ENCODE data around the gene FHIT.

The FHIT gene

GRCh38 chr3:60333710-60334109 is 917.5 kb downstream of the FHIT start:
- DNase-seq (ENCODE audit: low read depth, low spot score), result no peak

DNA sequence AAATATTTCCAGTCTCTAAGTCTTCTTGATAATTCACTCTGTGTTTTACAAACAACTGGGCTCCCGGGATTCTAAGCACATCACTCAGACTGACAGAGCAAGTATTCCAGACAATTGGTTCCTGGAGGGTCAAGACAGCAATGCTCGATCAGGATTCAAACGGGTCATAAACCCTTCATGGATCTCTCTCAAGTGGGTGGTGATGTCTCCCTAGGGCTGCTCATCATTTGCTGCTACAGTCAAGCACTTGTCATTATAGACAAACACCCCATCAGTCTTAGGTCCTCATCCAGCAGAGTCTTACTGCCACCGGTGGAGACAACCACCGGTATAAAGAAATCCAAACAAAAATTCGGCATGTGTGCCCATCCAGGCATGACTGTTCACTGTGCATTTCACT is 921.1 kb downstream of the FHIT start:
- no peak for DNase-seq (ENCODE audit: low read depth, low spot score)

DNA sequence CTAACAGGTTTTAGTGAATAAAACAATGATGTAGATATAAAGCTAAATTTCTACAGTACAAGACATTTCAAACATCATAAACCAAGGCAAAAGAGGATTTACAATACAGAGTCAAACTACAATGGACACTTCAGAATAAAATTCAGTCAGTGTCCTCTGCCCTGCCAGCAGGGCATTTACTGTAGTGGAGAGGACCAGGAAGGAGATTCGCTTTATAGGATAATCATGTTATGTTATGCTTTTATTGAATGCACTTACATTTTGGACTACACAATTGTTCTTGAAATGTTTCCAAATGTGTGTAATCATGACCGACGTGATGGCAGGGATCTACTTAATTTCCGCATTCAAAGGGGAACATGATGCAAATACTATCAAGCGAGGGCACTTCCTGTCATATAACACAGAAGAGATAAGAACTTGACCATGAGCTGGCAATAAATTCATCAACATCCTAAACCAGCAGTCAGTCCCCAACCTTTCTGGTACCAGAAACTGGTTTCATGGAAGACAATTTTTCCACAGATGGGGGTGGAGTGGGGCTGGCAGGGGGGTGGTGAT is 925.6 kb downstream of the FHIT start:
- DNase-seq (ENCODE audit: low read depth, low spot score), result no peak

DNA sequence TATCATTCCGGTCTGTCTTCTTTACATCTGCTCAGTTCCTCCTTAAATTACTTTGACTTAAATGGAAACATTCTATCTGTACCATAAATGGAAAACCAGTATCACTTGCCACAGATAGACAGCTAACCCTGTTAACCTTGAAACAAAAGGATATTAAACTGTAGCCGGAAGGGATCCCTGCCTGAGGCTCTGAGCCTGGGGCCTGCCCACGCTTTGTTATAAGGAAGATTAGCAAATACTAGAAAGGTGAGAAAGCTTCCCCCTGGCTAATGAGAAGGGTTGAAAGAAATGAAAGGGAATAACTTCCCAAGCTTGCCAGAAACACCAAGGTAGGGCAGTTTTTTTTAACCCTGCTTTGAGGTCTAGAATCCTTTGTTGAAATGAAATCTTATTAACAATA is 927.6 kb downstream of the FHIT start:
- DNase-seq (ENCODE audit: low read depth, low spot score), result no peak

GRCh38 chr3:60323180-60323579 is 928.1 kb downstream of the FHIT start:
- DNase-seq (ENCODE audit: low read depth, low spot score), result no peak

DNA sequence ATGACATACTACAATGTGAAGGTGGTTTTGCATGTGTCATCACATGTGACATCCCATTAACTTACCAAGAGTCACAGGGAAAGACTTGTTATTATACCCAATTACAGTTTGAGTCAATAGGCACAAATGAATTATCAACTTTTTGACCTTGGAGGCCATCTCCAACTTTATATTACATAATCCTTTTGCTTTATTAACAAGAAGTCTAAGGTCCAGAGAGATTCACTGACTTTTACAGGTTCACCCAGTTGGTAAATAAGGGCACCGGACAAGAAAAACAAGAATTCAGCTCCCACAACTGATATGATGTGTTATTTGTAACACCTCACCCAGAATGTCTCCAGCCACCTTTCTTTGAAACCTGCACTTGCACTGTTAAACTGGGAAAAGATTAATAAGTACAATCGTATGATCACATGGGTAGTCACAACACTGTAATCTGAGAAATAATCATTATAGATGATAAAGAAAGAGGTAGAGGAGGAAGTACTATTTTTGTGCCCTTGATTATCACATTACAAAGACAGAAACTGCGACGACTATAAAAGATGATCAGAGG is 928.9 kb downstream of the FHIT start:
- no peak for DNase-seq (ENCODE audit: low read depth, low spot score)

- DNase-seq (ENCODE audit: low read depth, low spot score), result no peak
Observed at GRCh38 chr3:60319179-60319858, 931.9 kb downstream of the FHIT start.

- no peak for DNase-seq (ENCODE audit: low read depth, low spot score)
Observed at GRCh38 chr3:60316121-60316797, 935.0 kb downstream of the FHIT start.

- DNase-seq (ENCODE audit: low read depth, low spot score), result no peak
Observed at GRCh38 chr3:60313951-60314461, 937.2 kb downstream of the FHIT start.

- DNase-seq (ENCODE audit: low read depth, low spot score), result no peak
Observed at GRCh38 chr3:60313231-60313798, 937.9 kb downstream of the FHIT start.

- no peak for DNase-seq (ENCODE audit: low read depth, low spot score)
Observed at GRCh38 chr3:60309539-60310268, 941.5 kb downstream of the FHIT start.

- DNase-seq (ENCODE audit: low read depth, low spot score), result no peak
Observed at GRCh38 chr3:60308808-60309207, 942.4 kb downstream of the FHIT start.

- no peak for DNase-seq (ENCODE audit: low read depth, low spot score)
Observed at GRCh38 chr3:60307562-60308199, 943.6 kb downstream of the FHIT start.

DNA sequence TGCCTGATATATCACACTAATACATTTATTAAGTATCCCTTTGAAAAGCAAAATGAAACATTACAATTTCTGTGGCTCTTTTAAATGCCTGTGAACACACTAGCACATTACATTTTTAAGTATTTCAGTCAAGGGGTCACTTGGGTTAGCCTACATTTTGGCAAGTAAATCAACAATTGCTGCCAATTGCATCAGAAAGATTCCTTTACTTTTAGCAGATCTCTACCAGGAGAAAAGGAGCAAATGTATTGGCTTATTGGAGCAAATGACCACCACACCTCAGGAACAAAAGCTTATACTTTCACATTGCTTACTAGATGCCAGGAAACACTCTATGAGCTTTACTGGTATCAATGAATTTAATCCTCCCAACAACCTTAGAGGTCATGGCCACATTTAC is 947.1 kb downstream of the FHIT start:
- no peak for DNase-seq (ENCODE audit: low read depth, low spot score)

DNA sequence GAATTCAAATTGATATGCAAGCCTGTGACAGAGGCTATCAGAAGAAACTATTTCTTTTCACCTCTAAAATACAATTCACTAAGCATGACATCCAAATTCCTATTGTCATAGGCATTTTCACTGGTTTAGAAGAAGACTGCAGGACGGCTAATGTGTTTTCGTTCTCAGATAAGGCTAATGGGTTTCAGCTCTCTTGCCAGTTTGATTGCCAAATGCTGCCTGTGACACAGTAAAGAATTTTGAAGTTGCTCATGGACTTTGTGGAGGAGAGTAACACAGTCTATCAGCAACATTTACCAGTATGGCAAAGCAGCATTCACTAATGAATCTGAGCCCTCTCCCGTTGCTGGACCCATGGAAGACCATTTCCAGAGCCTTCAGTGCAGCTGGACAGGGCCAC is 948.1 kb downstream of the FHIT start:
- no peak for DNase-seq (ENCODE audit: low read depth, low spot score)

DNA sequence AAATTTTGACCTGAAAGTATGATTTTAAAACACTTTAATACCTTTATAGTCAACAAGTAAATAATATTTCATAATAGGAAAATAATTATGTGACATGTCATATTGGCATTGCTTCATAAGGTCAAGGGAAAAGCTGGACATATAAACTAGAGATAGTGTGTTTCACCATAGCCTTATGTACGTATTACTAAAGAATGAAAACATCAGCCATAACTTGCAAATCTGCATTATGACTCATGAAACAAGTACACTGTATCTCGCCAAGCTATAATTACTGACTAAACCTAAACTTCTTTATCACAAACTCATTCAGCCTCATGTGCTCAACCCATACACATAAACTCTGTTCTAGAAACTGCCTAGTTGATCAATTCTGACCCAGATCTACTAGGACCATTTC is 950.1 kb downstream of the FHIT start:
- no peak for DNase-seq (ENCODE audit: low read depth, low spot score)

- no peak for DNase-seq (ENCODE audit: low read depth, low spot score)
Observed at GRCh38 chr3:60298141-60298540, 953.1 kb downstream of the FHIT start.

GRCh38 chr3:60294181-60294580 is 957.1 kb downstream of the FHIT start:
- DNase-seq (ENCODE audit: low read depth, low spot score), result peak; percentile 15

- DNase-seq (ENCODE audit: low read depth, low spot score), result no peak
Observed at GRCh38 chr3:60291115-60291514, 960.1 kb downstream of the FHIT start.

GRCh38 chr3:60290122-60290492 is 961.1 kb downstream of the FHIT start:
- DNase-seq (ENCODE audit: low read depth, low spot score), result no peak
